Central memory CD4-positive, alpha-beta T cell (primary cell): Measurements from ENCODE around the gene ATP9B.
"Not testable (repeated sequence)": the region's sequence is repeated elsewhere in the genome, so short reads cannot be mapped to it uniquely, and the experiment has no call there.

ENCODE experiments used
- DNase-seq: peaks from one replicate; pipeline ENCODE4 v3.0.0; 2022

ATP9B gene

DNA sequence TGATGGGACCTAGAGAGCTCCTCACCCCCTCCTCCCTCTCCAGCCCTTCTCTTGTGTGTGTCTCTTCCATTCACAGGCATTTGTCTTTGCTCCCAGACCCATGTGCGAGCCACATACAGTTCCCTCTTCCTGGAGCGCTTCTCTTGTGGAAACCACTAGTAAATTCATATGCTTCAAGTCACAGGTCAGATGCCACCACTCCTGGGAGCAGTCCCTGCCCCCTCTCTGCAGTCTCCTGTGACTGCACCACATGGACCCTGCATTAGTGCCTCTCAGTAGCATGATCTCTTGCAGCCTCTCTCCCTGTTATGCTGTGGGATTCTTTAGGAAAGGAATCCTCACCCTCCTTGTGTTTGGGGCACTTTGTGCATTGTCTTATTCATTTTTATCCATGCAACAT, 230.1 kb downstream of the ATP9B start:
- no peak for DNase-seq

GRCh38 chr18:79299711-79300110, 230.5 kb downstream of the ATP9B start:
- DNase-seq = no peak

DNA sequence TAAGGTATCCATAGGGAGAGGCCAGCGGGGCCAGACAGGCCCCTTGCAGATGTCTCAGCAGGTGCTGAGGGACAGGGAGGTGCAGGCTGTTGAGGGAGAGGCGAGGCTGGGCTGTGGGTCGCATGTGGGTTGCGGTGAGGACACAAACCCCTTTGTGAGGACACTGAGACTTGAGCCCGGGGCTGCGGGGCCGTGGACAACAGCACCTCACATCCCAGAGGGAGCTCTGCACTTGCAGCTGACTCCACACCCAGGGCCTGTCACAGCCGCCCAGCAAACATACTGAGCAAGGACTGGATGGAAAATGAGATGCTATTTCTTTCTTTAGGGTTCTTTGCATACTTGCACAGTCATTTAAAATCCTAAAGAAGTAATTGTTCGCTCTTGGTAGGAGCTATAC, 231.2 kb downstream of the ATP9B start:
- no peak for DNase-seq

DNA sequence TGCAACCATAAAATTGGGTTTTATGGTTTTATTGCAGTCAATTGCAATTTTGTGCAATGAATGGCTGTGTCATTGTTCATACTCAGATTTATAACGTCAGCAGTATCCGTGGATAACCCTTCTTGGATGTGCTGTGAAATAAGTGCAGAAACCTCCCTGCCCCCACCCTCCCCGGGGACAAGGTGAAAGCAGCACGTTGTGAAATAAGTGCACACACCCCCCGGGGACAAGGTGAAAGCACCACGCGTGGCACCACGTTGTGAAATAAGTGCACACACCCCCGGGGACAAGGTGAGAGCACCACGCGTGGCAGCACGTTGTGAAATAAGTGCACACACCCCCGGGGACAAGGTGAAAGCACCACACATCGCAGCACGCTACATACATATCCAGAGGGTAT, 232.9 kb downstream of the ATP9B start:
- no peak for DNase-seq

DNA sequence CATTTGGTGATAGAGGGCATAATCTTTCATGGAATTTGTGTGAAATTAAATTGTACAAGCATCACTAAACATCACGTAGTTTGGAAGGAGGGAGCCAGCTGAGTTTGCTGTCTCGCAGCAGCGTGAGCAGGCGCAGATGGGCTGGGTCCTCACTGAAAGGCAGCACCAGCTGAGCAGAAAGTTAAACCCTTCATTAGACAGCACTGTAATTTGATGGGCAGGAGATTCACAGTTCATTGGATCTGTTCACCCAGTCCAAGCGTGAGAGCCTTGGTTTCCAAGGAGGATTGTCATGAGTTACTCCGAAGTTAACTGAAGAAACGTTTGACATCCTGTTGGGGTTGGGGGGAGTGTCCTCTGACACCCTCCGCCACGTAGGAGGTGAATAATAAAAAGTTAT, 236.7 kb downstream of the ATP9B start:
- DNase-seq = no peak

DNA sequence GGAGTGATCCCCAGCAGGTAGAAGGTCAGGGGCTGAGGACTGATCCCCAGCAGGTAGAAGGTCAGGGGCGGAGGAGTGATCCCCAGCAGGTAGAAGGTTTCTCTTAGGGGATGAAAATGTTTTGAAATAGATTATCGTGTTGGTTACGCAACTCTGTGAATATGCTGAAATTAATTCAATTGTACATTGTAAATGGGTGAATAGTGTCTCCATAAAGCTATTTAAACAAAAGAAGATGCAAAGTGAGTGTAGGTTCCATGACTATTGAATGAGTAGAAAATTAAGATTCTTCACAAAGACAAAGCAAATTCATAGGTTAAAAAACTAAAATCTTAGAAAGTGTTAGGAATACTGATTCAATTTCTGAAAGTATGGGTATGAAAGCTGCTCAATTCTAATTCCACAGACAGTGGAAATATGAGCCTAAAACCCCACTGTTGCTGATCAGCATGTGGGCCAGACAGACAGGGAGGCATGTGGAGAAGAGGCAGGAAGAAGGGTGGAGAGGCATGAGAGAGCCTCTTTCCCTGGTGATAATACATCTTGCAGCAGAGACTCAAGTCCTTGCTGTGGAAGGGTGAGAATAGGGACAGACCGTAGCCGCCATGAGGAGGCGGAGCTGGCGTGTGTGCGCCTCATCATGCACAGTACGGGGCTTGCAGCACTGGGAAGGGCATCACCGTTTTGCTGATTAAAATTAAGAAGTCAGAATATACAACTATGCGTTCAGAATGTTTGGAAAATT, 240.6 kb downstream of the ATP9B start:
- DNase-seq = no peak

- DNase-seq = no peak
Measured at GRCh38 chr18:79314838-79315388, 245.7 kb downstream of the ATP9B start.

GRCh38 chr18:79315596-79315995, 246.4 kb downstream of the ATP9B start:
- no peak for DNase-seq

GRCh38 chr18:79317703-79318102, 248.5 kb downstream of the ATP9B start:
- DNase-seq = no peak

GRCh38 chr18:79318142-79318673, 249.0 kb downstream of the ATP9B start:
- no peak for DNase-seq

GRCh38 chr18:79320216-79320850, 251.1 kb downstream of the ATP9B start:
- no peak for DNase-seq

GRCh38 chr18:79321625-79322405, 252.6 kb downstream of the ATP9B start:
- DNase-seq = no peak

- no peak for DNase-seq
Measured at GRCh38 chr18:79322441-79322840, 253.2 kb downstream of the ATP9B start.

DNA sequence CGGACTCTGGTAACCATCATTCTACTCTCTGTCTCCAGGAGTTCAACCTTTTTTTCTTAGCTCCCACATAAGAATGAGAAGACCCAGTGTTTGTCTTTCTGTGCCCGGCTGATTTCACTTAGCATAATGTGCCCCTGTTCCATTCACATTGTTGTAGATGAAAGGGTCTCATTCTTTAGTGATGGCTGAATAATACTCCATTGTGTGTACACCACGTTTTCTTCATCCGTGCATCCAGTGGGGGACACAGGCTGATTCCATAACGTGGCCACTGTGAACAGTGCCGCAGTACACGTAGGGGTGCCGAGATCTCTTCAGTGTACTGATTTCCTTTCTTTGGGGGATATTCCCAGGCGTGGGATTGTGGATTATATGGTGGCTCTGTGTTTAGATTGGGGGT, 254.3 kb downstream of the ATP9B start:
- no peak for DNase-seq

GRCh38 chr18:79326413-79327198, 257.4 kb downstream of the ATP9B start:
- no peak for DNase-seq

- DNase-seq = no peak
Measured at GRCh38 chr18:79327199-79327721, 258.1 kb downstream of the ATP9B start.

DNA sequence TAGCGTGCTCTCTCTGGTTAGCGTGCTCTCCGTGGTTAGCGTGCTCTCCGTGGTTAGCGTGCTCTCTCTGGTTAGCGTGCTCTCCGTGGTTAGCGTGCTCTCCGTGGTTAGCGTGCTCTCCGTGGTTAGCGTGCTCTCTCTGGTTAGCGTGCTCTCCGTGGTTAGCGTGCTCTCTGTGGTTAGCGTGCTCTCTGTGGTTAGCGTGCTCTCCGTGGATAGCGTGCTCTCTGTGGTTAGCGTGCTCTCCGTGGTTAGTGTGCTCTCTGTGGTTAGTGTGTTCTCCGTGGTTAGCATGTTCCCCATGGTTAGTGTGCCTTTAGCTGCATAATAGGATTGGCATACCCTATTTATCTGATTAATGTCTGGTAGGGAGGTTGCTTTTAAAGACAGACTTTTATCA, 258.7 kb downstream of the ATP9B start:
- not testable (repeated sequence) for DNase-seq

- no peak for DNase-seq
Measured at GRCh38 chr18:79328887-79329286, 259.7 kb downstream of the ATP9B start.

GRCh38 chr18:79329786-79330185, 260.6 kb downstream of the ATP9B start:
- no peak for DNase-seq

DNA sequence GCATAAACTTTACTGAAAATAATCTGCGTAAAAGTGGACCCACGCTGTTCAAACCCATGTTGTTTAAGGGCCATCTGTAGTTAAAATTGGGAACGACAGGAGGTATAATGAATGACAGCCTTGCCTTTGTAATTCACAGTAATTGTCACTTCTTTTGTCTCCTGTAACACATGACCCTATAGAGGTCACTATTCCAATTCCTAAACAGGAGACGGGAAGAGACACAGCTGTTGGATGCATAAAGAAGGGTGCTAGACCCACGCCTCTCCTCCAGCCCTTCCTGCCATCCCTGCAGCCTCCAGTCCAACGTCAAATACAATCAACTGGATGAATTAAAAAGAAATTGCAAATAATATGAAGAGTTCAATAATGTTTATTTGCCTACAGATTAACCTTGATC, 263.5 kb downstream of the ATP9B start:
- no peak for DNase-seq

GRCh38 chr18:79333046-79333445, 263.9 kb downstream of the ATP9B start:
- DNase-seq = no peak
